ENCODE results near the gene SBK2. TPM values are rescaled to one million over a fixed set of nuclear protein-coding genes. Genes with fewer than 3 reads are reported as not detected.

SBK2 gene
- total and polyA plus RNA-seq, 5 donors: 205 to 239 (median 210) TPM

DNA sequence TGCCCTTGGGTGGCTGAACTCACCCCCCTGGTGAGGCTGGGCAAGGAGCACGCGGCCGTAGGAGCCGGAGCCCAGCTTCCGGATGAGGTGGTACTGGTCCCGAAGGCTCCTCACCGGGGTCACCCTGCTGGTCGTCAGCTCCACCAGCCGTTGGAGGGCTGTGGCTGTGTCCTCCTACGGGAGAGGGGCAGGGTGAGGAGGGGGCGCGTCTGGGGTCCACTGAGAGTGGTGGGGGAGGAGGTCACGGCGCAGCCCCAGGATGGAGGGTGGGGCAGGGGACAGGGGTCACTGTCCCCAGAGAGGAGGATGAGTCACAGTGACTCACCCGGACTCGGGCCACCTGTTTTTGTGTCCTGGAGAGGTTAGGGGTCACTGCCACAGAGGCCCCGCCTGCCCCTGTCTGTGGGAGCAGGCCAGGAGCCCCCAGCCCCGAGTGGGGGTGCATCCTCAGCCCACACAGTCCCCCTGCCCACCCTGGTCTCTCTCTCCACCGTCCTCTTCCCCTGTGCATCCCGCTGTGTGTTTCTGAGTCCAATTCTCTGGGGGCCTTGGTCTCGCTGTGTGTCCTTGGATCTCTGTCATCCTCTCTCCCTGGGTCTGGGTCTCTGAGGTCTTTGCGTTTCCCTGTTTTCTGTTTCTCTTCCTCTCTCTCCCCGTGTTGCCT, 8.0 kb upstream of the SBK2 start:
- peak in 2 of 3 donors; percentile 52 to 68 for DNase-seq

DNA sequence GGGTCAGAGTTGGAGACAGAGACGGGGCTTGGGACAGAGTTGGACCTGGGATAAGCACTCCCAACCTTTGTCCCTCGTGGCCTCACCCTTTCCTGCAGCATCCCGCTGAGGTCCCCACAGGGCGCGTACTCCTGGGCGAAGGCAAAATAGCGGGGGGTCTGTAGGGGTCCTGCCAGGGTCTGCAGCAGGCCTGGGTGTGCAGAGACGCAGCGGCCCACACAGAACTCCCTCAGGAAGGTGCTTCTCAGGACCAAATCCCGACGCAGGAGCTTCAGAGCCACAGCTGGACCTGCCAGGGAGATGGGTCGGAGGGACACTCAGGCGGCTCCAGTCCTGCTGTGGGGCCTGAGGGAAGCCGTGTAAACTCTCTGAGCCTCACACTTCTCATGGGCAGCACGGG, 7.1 kb upstream of the SBK2 start:
- no peaks in the 10 kb centered on the region for H3K9me3 ChIP-seq (ENCODE audit: control insufficient read depth, low read length)
- DNase-seq (peak in 2 of 3 donors; percentile 39 to 44), ATAC-seq (no peak)
- H3K27me3 ChIP-seq (ENCODE audit: control insufficient read depth, insufficient read depth): no peaks in the 10 kb centered on the region
- intact Hi-C loops (cut with DNase I): no loop called here
- no peak overlapping the region for H3K4me3 ChIP-seq (ENCODE audit: low read length)
- no peaks in the 10 kb centered on the region for H3K4me1 ChIP-seq (ENCODE audit: control insufficient read depth, insufficient read depth, low read length)
- 83% methylated on average over 15 of the region's 15 CpGs for WGBS
- H3K27ac ChIP-seq (ENCODE audit: low read length): peak overlapping the region; percentile 19

More for the DNA sequence above, 8.0 kb upstream of the SBK2 start:
- ATAC-seq: peak in 1 of 2 donors; percentile 6
- Histone ChIP-seq H3K4me3 (ENCODE audit: low read length) (peak overlapping the region; percentile 42), H3K27me3 (ENCODE audit: control insufficient read depth, insufficient read depth) (no peaks in the 10 kb centered on the region), H3K4me1 (ENCODE audit: control insufficient read depth, insufficient read depth, low read length) (no peaks in the 10 kb centered on the region), H3K27ac (ENCODE audit: low read length) (peak overlapping the region; percentile 97), H3K9me3 (ENCODE audit: control insufficient read depth, low read length) (no peaks in the 10 kb centered on the region)
- intact Hi-C loops (cut with DNase I): no loop called here
- WGBS: 63% methylated on average over 23 of the region's 23 CpGs

DNA sequence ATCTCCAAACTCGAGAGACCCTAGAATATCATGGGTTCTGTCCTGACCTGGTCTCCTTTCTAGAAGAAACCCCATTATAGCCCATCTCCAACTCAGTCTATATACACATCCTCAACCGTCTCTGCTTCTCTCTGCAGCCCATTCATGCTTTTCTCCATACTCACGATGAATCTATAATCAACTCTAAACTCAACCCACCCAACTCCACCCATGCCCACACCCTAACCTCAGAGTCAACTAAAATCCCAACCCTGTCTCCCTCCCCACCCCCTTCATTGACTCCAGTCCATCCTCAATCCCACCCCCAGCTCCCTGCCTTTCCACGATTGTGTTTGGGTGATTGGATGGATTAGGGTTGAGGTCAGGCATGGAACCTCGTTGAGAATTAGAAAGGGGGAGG, 6.6 kb upstream of the SBK2 start:
- intact Hi-C loops (cut with DNase I): no loop called here
- H3K9me3 ChIP-seq (ENCODE audit: control insufficient read depth, low read length): no peaks in the 10 kb centered on the region
- no peaks in the 10 kb centered on the region for H3K4me1 ChIP-seq (ENCODE audit: control insufficient read depth, insufficient read depth, low read length)
- no peak overlapping the region for H3K4me3 ChIP-seq (ENCODE audit: low read length)
- 80% methylated on average over 5 of the region's 5 CpGs for WGBS
- no peak for ATAC-seq
- DNase-seq: peak in 1 of 3 donors; percentile 4
- no peak overlapping the region for H3K27ac ChIP-seq (ENCODE audit: low read length)
- no peaks in the 10 kb centered on the region for H3K27me3 ChIP-seq (ENCODE audit: control insufficient read depth, insufficient read depth)

DNA sequence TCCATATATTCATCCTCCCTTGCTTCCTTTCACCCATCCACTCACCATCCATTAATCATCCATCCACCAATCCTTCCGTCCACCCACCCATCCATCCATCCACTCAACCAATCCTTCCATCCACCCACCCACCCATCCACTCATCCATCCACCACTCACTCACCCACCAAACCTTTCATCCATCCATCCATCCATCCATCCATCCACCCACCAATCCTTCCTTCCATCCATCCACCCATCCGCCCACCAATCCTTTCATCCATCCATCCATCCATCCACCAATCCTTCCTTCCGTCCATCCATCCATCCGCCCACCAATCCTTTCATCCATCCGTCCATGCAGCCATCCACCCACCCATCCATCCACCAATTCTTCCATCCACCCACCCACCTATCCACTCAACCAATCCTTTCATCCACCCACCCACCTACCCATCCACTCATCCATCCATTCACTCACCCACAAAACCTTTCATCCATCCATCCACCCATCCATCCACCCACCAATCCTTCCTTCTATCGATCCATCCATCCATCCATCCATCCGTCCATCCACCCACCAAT, 5.4 kb upstream of the SBK2 start:
- no peak overlapping the region for H3K4me3 ChIP-seq (ENCODE audit: low read length)
- H3K27ac ChIP-seq (ENCODE audit: low read length): no peak overlapping the region
- ATAC-seq (no peak), DNase-seq (peak in 2 of 3 donors; percentile 1 to 11)
- WGBS: 91% methylated on average over 7 of the region's 7 CpGs
- no peaks in the 10 kb centered on the region for H3K9me3 ChIP-seq (ENCODE audit: control insufficient read depth, low read length)
- intact Hi-C loops (cut with DNase I): no loop called here
- H3K27me3 ChIP-seq (ENCODE audit: control insufficient read depth, insufficient read depth): no peaks in the 10 kb centered on the region
- no peaks in the 10 kb centered on the region for H3K4me1 ChIP-seq (ENCODE audit: control insufficient read depth, insufficient read depth, low read length)

DNA sequence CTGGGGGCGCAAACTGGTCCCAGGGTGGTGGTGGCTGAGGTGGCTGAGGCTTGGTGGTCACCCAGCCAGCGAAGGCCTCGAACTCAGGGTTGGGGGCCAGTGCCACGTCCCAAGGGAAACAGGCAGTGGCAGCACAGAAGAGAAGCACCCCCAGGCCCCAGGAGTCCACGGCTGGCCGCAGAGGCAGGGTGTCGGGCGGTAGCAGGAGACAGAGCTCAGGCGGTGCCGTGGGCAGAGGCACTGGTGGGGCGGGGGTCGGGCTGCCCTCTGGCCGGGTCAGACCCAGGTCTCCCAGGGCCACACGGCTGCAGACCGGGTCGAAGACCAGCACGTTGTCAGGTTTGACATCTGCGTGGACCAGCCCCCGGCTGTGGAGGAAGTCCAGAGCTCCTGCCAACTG, 4.2 kb upstream of the SBK2 start:
- Histone ChIP-seq H3K4me1 (ENCODE audit: control insufficient read depth, insufficient read depth, low read length) (no peaks in the 10 kb centered on the region), H3K9me3 (ENCODE audit: control insufficient read depth, low read length) (no peaks in the 10 kb centered on the region), H3K27me3 (ENCODE audit: control insufficient read depth, insufficient read depth) (no peaks in the 10 kb centered on the region), H3K4me3 (ENCODE audit: low read length) (no peak overlapping the region), H3K27ac (ENCODE audit: low read length) (no peak overlapping the region)
- 74% methylated on average over 19 of the region's 19 CpGs for WGBS
- intact Hi-C loops (cut with DNase I): no loop called here
- peak in 2 of 3 donors; percentile 55 to 57 for DNase-seq
- ATAC-seq: no peak

DNA sequence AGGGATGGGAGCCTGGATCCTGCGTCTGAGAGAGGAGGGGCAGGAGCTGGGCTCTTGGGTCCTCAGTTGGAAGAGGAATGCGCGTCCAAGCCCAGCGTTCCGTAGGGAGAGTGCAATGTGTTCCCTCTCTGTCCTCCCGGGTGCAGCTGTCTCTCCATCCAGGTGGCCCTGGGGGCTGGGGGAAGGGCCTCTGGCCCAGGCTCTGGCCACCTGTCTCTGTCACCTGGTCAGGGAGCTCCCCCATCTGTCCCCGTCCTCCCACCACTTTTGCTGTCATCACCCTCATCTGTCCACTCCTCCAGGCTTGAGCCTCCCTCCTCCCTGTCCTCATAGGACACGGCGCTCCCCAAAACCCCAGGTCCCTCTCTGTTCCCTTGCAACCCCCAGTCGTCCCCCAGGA, 3.7 kb upstream of the SBK2 start:
- H3K4me3 ChIP-seq (ENCODE audit: low read length): no peak overlapping the region
- H3K9me3 ChIP-seq (ENCODE audit: control insufficient read depth, low read length): no peaks in the 10 kb centered on the region
- no peaks in the 10 kb centered on the region for H3K4me1 ChIP-seq (ENCODE audit: control insufficient read depth, insufficient read depth, low read length)
- no peaks in the 10 kb centered on the region for H3K27me3 ChIP-seq (ENCODE audit: control insufficient read depth, insufficient read depth)
- peak in 1 of 2 donors; percentile 8 for ATAC-seq
- 48% methylated on average over 10 of the region's 10 CpGs for WGBS
- intact Hi-C loops (cut with DNase I): no loop called here
- DNase-seq: peak in 2 of 3 donors; percentile 41 to 43
- H3K27ac ChIP-seq (ENCODE audit: low read length): no peak overlapping the region

DNA sequence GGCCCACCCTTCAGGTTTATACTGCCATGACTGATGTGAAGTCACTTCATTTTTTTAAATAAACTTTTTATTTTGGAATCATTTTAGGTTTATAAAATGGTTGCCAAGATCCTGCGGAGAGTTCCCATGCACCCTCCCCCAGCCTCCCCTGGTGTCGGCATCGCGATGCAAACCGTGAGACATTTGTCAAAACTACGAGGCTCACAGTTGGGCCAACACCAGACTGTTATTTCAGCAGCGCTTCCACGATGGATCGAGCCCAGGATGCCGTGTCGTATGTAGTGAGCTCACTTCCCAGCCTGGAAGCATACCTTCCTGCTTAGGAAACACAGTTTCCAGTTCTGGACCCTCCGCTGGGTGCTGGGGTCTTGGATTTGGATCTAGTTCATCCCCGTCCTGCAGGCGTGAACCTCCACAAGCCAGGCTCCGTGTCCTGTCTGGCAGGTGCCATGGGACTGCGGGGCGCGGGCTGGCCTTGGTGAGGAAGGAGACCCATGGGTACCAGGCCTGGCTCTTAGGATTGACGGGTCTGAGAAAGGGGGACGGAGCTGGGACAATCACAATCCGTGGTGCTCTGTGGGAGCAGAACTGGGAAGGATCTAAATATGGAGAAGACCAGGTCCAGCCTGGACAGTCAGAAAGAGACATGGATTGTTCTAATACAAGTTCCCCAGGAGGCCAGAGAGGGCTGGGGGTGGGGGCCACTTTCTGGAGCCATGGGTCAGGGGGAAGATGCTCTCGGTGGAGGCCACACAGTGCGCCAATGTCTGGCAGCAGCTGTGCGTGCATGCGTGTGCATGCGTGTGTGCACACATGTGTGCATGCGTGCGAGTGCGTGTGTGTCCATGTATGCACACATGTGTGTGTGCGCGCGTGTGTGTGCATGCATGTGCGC, 2.4 kb upstream of the SBK2 start:
- H3K27me3 ChIP-seq (ENCODE audit: control insufficient read depth, insufficient read depth): no peaks in the 10 kb centered on the region
- peak in 2 of 3 donors; percentile 60 to 65 for DNase-seq
- intact Hi-C loops (cut with DNase I): no loop called here
- H3K4me3 ChIP-seq (ENCODE audit: low read length): no peak overlapping the region
- H3K4me1 ChIP-seq (ENCODE audit: control insufficient read depth, insufficient read depth, low read length): no peaks in the 10 kb centered on the region
- WGBS: 79% methylated on average over 33 of the region's 33 CpGs
- H3K27ac ChIP-seq (ENCODE audit: low read length): no peak overlapping the region
- peak; percentile 2 to 3 for ATAC-seq
- no peaks in the 10 kb centered on the region for H3K9me3 ChIP-seq (ENCODE audit: control insufficient read depth, low read length)

DNA sequence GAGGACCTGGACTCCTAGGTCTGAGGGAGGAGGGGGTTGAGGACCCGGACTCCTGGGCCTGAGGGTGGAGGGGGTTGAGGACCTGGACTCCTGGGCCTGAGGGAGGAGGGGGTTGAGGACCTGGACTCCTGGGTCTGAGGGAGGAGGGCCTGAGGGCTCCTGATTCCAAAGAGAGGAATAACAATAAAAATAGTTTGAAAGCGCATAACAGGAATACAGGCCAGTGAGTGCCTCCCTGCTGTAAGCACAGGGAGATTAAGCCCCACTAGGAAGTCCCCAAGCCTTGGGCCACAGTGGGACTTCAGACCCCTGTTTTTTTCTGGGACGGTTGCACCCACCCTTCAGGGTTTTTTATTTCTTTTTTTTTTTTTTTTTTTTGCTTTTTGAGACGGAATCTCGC, 1.2 kb upstream of the SBK2 start:
- Histone ChIP-seq H3K9me3 (ENCODE audit: control insufficient read depth, low read length) (no peaks in the 10 kb centered on the region), H3K4me1 (ENCODE audit: control insufficient read depth, insufficient read depth, low read length) (no peaks in the 10 kb centered on the region), H3K4me3 (ENCODE audit: low read length) (no peak overlapping the region), H3K27me3 (ENCODE audit: control insufficient read depth, insufficient read depth) (no peaks in the 10 kb centered on the region), H3K27ac (ENCODE audit: low read length) (no peak overlapping the region)
- ATAC-seq: no peak
- intact Hi-C loops (cut with DNase I): no loop called here
- no peak for DNase-seq
- 86% methylated on average over 5 of the region's 5 CpGs for WGBS

DNA sequence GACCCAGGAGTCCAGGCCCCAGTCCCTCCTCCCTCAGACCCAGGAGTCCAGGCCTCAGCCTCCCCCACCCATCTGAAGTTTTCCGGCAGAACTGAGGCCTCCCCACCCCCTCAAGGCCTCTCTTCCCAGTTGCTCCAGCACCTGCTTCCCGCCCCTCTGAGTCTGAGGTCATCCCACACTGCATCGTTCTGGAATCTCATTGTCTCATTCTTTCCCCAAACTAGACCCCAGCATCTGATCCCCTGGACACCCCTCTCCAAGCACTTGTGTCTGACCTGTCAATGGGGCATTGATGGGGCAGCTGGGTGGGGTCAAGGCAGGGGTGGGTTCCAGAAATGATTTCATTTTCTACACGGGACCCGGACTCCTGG, 793 bp upstream of the SBK2 start:
- DNase-seq: peak in 2 of 3 donors; percentile 14 to 28
- Histone ChIP-seq H3K27ac (ENCODE audit: low read length) (no peak overlapping the region), H3K27me3 (ENCODE audit: control insufficient read depth, insufficient read depth) (no peaks in the 10 kb centered on the region), H3K4me1 (ENCODE audit: control insufficient read depth, insufficient read depth, low read length) (no peaks in the 10 kb centered on the region), H3K4me3 (ENCODE audit: low read length) (no peak overlapping the region), H3K9me3 (ENCODE audit: control insufficient read depth, low read length) (no peaks in the 10 kb centered on the region)
- WGBS: 56% methylated on average over 5 of the region's 5 CpGs
- intact Hi-C loops (cut with DNase I): no loop called here
- ATAC-seq: no peak

DNA sequence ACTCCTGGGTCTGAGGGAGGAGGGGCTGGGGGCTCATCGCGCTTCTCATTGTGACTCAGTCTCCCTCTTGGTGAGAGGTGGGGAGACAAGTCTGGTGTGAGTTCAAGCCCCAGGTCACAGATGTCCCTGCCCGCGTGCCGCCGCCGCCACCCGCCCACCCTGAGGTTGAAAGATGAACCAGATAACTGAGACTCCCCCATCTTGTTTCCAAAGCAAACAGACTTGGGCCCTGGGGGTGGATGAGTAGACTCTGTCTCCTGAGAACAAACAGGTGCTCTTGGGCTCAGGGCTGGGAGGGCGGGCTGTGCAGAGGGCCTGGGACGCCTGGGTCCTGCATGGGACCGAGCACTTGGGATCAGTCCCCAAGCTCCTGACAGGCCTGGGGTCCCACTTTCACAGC, 567 bp downstream of the SBK2 start:
- no peaks in the 10 kb centered on the region for H3K27me3 ChIP-seq (ENCODE audit: control insufficient read depth, insufficient read depth)
- peak overlapping the region; percentile 63 for H3K4me3 ChIP-seq (ENCODE audit: low read length)
- DNase-seq: peak in 2 of 3 donors; percentile 19 to 49
- H3K9me3 ChIP-seq (ENCODE audit: control insufficient read depth, low read length): no peaks in the 10 kb centered on the region
- H3K27ac ChIP-seq (ENCODE audit: low read length): peak overlapping the region; percentile 44
- intact Hi-C loops (cut with DNase I): no loop called here
- ATAC-seq: no peak
- WGBS: 73% methylated on average over 11 of the region's 11 CpGs
- H3K4me1 ChIP-seq (ENCODE audit: control insufficient read depth, insufficient read depth, low read length): no peaks in the 10 kb centered on the region

DNA sequence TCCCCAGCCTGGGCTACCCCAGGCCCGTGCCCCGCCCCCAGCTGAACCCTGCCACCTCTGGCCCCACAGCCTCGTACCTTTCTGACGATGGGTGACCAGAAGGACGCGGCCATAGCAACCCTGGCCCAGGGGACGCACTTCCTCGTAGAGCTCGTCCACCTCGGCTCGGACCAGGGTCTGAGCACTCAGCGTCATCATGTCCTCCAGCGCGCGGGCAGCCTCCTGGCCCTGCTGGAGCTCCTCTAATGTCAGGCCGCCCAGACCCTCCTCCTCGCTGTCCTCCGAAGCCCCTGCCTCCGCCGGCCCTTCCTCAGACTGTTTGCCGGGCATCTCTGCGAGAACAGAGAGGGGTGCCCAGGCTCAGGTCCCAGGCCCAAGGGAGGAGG, 975 bp downstream of the SBK2 start:
- Histone ChIP-seq H3K9me3 (ENCODE audit: control insufficient read depth, low read length) (no peaks in the 10 kb centered on the region), H3K4me3 (ENCODE audit: low read length) (peak overlapping the region; percentile 63), H3K27me3 (ENCODE audit: control insufficient read depth, insufficient read depth) (no peaks in the 10 kb centered on the region), H3K4me1 (ENCODE audit: control insufficient read depth, insufficient read depth, low read length) (no peaks in the 10 kb centered on the region), H3K27ac (ENCODE audit: low read length) (peak overlapping the region; percentile 44)
- ATAC-seq (peak; percentile 5 to 7), DNase-seq (peak in 2 of 3 donors; percentile 54 to 61)
- intact Hi-C loops (cut with DNase I): no loop called here
- 72% methylated on average over 22 of the region's 22 CpGs for WGBS

All from right cardiac atrium (tissue), 5 donors.